IPS-NIHi7 (cell line): ENCODE data around the gene MKI67.
"Not testable (repeated sequence)": the region's sequence is repeated elsewhere in the genome, so short reads cannot be mapped to it uniquely, and the experiment has no call there.

Source experiments
- DNase-seq: peaks from one replicate; pipeline ENCODE4 v3.0.0; 2012; ENCODE audit warnings: mixed read lengths; ENCODE audit errors: extremely low spot score

MKI67 gene, protein sequence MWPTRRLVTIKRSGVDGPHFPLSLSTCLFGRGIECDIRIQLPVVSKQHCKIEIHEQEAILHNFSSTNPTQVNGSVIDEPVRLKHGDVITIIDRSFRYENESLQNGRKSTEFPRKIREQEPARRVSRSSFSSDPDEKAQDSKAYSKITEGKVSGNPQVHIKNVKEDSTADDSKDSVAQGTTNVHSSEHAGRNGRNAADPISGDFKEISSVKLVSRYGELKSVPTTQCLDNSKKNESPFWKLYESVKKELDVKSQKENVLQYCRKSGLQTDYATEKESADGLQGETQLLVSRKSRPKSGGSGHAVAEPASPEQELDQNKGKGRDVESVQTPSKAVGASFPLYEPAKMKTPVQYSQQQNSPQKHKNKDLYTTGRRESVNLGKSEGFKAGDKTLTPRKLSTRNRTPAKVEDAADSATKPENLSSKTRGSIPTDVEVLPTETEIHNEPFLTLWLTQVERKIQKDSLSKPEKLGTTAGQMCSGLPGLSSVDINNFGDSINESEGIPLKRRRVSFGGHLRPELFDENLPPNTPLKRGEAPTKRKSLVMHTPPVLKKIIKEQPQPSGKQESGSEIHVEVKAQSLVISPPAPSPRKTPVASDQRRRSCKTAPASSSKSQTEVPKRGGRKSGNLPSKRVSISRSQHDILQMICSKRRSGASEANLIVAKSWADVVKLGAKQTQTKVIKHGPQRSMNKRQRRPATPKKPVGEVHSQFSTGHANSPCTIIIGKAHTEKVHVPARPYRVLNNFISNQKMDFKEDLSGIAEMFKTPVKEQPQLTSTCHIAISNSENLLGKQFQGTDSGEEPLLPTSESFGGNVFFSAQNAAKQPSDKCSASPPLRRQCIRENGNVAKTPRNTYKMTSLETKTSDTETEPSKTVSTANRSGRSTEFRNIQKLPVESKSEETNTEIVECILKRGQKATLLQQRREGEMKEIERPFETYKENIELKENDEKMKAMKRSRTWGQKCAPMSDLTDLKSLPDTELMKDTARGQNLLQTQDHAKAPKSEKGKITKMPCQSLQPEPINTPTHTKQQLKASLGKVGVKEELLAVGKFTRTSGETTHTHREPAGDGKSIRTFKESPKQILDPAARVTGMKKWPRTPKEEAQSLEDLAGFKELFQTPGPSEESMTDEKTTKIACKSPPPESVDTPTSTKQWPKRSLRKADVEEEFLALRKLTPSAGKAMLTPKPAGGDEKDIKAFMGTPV (N-terminal part only)

DNA sequence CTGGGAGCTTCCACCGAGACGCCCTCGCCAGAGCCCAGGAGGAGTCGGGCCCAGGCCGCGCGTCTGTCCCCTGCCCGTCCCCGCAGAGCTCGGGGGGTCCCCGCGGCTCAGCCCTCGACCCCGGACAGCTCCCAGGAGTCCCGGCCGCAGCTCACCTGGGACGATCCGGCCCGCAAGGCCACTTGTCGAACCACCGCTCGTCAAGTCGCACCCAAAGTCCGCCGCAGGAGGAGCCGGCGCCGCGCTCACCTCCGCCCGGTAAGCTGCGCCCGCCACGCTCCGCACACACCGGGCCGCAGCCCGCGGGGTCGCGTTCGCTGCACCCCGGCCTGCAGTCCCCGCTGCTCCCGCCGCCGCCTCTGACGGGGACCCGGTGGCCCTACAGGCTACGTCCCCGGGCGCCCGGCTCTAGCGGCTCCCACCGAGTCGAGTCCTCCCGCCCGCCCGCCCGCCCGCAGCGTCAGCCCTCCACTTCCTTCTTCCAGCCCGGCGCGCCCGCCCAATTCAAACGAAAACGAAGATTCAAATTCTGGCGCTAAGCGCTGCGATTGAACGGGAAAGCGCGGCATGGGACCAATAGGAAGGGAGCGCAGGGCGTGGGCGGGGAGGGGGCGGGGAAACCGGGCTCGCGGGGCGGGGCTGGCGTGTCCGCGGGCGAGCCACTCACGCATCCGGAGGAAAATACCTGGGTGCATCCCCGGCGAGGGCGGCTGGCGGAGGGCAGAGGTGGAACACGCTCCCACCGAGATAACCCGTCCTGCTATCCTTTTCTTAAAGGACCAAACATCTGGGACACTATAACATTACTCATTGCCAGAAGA, at the start of gene MKI67:
Gene MKI67, minus strand, starts transcription at position 480 of the 821 bp plus-strand sequence. CDS start 756 bp downstream, outside the sequence.
- peak; percentile 88 for DNase-seq

DNA sequence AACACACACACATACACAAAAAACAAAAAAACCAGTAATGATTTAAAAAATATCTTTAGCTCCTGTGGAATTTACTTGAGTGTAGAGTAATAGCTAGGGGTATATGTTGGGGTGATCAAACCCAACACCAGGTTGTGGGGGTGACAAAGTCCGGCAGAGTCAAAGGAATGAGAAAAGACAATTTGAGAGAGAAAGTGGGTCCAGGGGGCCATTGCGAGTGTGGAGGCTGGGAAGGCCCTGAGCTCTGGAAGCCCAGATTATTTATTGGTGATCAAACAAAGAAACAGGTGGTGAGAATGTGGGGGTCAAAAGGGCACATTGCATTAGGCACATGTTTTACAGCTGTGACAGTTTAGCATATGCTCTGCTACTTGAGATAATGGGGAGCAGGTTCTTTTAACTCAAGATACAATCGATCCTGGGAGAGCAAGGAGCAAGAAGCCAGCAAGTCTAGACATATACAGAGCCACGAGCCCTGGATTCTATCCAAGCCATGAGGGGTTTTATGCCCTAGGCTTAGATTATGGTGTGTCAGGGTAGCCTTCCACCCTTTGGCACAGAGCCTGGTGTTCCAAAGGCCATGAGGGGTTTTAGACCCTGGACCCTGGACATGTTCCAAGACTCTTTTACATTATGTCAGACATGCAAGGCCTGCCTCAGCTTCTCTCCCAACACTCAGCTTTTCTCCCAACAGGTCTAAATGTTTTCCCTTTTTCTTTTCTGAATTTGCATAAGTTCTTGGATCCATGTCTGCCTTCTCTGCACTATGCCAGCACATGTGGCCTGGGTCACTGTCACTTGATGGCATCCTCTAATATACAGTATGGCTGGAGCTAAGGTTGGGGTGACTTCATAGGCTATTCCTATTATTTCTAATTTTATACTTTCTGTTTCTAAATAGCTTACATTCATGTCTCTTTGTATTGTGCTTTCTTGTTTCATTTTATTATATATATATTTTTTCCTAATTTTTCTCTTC, 48.6 kb upstream of the MKI67 start:
- no peak for DNase-seq

DNA sequence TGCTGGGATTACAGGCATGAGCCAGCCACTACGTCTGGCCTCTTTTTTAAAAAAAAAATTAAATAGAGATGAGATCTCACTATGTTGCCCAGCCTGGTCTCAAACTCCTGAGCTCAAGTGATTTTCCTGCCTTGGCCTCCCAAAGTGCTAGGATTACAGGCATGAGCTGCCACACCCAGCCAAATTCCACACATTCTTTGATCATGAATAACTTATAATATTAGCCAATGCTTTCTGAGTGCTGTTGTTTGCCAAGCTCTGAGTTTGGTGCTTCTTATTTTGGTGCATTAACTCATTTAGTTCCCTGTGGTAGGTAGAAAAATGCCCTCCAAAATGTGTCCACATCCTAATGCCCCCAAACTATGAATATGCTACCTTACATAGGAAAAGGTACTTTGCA, 47.2 kb upstream of the MKI67 start:
- DNase-seq = no peak

- no peak for DNase-seq
Observed at GRCh38 chr10:128172756-128173155, 46.5 kb upstream of the MKI67 start.

DNA sequence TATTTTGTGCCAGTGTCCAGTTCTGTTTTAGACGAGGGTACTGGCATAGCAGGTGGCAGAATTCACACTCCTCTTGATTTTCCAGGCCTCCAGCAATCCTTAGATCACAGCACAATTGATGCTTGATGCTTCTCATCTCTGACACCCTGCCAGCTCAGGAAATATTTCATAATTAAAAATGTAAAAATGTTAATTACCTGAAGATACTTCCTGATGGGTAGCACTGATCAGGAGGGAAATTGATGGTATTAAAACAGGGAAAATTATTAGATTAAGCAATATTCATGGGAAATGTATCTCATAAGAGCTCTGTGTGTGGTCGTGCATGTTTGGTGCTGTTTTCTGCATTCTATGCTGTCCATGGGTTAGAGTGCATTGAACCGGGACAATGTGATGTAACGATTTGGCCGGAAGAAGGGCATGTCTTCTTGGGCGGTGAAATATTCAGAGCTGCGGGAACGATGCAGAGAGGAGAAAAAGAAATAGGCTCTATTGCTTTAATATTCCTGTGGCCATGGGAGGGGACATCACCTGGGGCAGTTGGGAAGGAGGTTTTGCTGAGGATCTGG, 43.7 kb upstream of the MKI67 start:
- no peak for DNase-seq

DNA sequence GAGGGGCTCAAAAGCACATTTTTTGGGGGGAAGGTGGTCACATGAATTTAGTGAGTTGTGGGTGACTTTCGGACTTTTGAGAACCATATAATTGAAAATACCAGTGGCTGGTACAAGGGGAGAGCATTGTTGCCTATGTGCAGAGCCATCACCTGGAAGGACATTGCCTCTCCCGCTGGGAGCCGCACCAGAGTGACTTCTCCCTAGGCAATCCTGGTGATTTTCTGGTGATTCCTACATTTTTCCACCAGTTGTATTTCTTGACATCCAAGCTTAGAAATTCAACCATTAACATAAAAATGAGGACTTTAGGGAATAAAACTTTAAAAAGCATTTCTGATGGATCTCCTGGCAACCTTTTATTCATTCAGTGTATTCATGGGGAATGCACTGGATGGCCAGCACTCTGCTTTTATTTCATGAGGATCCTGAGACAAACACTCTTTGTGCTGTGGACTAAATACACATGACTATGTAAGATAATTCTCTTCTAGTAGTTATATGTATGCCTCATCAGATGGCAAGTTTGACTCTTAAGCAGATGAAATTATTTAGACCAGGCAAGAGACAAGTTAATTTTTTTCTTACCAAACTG, 41.8 kb upstream of the MKI67 start:
- no peak for DNase-seq

DNA sequence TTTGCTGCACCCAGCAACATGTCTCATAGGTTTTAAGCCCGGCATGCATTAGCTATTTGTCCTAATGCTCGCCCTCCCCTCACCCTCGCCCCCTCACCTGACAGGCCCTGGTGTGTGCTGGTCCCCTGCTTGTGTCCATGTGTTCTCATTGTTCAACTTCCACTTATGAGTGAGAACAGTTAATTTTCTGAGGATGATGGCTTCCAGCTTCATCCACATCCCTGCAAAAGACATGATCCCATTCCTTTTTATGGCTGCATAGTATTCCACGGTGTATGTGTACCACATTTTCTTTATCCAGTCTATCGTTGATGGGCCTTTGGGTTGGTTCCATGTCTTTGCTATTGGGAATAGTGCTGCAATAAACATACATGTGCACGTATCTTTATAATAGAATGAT, 40.9 kb upstream of the MKI67 start:
- DNase-seq = not testable (repeated sequence)

- DNase-seq = no peak
Observed at GRCh38 chr10:128166151-128166550, 39.9 kb upstream of the MKI67 start.

DNA sequence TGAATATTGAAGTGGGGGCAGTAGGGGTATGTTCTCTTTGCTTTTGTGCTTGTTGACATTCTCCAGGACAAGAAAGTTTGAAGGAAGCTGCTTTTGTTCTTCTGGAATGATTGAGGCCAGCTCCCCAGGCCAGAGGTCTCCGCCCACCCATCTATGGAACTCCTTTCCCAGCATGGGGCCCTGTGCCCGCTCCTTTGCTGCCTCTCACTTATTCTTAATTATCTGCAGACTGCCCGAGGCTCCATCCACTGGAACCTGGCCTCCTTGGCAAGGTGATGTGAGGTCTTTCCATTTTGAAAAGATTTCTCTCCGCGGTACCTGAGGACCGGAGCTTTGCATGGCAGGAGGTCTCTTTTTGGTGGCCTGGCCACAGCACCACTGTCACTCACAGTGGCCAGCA, 39.3 kb upstream of the MKI67 start:
- DNase-seq = peak; percentile 29

GRCh38 chr10:128163701-128164100, 37.5 kb upstream of the MKI67 start:
- no peak for DNase-seq

DNA sequence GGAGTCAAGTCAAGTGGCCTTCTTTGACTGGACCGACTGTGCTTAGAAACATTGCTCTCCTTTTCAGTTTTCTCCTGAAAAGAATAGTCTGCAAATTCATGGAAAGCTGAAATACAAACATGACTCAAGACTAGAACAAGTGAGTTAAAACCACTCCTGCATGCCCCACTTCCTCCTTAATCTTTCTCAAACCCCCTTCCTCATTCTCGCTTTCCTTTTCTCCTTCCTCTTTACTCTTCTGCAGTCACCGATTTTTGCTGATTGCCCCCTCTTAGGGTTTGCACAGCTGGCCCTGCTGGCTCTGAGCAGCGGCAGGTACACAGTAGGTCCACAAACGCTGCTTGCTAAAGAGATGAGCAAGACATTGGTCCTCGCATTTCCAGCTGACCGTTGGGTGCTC, 34.8 kb upstream of the MKI67 start:
- DNase-seq = no peak

- no peak for DNase-seq
Observed at GRCh38 chr10:128160297-128160711, 34.1 kb upstream of the MKI67 start.

DNA sequence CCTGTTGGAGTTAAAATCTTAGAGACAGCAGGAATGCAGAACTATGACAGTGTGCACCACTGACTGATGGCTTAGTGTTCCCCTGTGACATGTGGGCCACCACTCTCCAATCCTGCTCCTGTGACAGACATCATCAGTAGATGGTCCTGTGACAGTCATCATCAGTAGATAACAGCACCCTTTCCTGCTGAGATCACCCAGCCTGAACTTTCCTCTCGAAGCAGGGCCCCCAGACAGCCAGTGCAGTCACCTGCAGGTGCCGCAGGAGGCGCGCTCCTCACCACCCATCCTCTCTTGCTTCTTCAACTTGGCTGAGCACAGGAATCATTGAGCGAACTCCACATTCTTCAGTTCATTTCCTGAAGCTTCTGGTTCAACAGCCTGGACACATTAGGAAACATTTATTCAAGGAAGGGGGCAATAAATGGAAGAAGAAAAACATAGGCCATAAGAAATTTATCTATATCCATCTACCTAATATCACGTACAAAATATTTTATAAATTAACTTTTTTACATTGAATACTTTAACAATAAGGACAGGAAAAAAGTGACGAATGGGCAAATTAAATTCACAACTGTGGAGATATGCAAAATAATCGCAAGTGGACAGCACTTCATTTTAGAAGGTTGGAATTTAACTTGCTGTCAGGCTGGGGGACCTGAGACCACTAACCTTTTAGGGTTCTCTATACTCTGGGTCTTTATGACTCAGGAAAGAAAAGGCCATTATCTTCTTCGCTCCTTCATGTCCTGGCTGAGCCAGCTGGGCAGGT, 32.0 kb upstream of the MKI67 start:
- no peak for DNase-seq

DNA sequence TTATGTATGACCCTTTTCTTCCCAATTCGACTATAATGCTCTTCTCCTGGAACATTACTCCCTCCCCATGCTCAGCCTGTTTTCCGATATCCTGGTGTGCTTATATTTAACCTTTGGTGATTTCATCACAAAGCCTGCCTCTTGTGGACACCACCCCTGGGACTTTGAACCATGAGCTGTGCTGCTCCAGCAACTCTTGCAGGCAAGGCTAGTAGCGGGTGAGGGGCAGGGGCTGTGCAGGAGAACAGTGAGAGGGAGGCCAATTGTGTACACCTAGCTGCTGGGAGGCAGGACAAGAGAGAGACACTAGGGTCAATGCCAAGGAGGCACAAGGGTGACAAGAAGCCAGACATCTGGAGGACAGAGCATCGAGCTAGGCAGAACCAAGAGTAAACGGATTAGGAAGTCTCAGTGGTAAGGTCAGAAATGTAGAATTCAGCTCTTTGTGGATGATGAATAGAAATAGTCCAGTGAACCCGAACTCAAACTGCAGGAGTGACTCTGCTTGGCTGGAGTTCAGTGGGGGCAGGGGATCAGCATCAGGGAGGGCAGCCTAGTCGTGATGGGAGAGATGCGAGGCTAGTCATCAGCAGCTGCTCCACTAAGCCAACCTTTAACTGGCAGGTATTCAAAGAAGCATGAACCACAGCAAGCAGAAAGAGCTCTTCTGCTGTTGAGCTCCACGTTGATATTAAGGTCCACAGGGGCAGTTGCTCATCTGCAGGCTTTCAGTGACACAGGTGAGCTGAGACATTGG, 31.0 kb upstream of the MKI67 start:
- no peak for DNase-seq

- DNase-seq = peak; percentile 62
Observed at GRCh38 chr10:128152741-128153580, 26.7 kb upstream of the MKI67 start.

DNA sequence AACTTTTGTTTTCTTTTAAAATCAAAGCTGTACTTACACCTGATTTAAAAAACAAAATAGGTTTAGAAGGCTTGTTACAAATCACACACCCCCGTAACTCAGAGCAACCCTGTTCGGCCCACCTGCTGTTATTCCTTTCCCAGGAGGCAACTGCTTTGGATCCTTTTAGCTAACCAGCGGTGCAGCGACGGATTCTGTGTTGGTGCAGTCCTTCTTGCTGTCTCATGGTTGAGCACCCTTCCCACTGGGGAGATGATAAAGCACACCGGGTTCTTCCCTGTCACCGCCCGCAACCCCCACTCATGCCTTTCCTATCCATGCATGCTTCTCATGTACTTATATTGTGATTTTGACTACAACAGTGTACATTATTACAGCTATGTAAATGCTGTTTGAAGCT, 24.8 kb upstream of the MKI67 start:
- DNase-seq = no peak

DNA sequence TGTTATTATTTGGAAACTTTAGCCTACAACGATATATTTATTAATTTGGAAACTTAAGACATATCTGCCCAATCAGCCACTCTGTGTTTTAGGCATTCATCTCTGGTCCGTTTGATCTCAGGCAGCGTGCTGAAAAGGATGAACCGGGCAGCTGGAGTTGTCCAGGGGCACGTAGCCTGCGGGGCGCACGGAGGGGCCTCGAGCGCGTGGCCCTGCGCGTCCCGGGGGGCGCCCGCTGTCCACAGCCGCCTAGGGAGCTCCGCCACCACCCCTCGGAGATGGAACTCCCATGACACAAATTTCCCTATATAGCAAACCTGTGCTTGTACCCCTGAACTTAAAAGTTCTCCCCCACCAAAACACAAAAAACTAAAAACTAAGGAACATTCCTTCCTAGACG, 24.3 kb upstream of the MKI67 start:
- DNase-seq = no peak
